ENCODE data around the gene YIF1B. TPM values are rescaled to one million over a fixed set of nuclear protein-coding genes. Genes with fewer than 3 reads are reported as not detected.

Gene YIF1B
- total RNA-seq, 1 donor from 2014 or later, result 29.6 TPM

DNA sequence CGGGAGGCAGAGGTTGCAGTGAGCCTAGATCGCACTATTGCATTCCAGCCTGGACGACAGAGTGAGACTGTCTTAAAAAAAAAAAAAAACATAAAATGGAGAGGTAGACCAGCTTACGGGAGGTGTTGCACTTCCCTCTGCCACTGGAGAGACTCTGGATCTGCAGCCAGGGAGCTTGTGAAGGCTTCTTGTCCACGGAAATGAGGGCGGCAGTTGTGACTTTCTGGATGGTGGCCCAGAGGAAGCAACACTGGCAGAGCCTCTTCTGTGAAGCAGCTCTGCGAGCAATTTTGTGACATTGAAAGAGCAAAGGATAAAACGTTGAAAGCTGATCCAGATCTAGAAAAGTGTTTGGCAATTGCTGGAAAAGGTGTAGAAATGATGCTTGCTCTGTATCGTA, 41.0 kb downstream of the YIF1B start:
- Mint-ChIP-seq H3K27ac (peak overlapping the region; percentile 77), H3K27me3 (no peaks in the 10 kb centered on the region), H3K4me1 (ENCODE audit: low read depth) (peaks cover 50% of the 10 kb centered on the region), H3K9me3 (ENCODE audit: low read depth) (no peaks in the 10 kb centered on the region), H3K36me3 (ENCODE audit: insufficient read depth) (peaks cover 16% of the 10 kb centered on the region), H3K4me3 (ENCODE audit: low read depth) (no peak overlapping the region)
- DNase-seq (ENCODE audit: low spot score, unreplicated experiment), result no peak
- TF ChIP-seq CTCF (IDR thresholded peaks at IDR 0.05; ENCODE audit: unreplicated experiment), result no peak

DNA sequence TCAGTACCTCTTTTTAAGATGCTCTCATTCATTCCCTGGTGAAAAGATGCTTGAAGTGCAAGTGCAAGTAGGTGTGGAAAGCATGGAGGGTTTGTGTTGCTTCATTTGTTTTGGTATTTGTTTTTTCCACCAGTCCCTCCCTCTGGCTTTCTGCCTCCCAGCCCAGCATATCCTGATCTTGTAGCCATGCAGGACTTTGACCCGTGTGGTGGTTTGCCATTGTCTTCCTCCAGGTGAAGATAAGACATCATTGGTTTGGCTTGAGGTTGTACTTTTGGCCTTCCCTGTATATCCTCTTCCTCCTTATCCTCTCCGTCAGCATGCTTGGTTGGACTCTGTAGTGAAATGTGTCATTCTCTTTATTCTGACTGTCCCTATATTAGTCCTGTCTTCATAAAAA, 42.2 kb downstream of the YIF1B start:
- Mint-ChIP-seq H3K36me3 (ENCODE audit: insufficient read depth) (peaks cover 16% of the 10 kb centered on the region), H3K4me3 (ENCODE audit: low read depth) (peak overlapping the region; percentile 0), H3K4me1 (ENCODE audit: low read depth) (peaks cover 52% of the 10 kb centered on the region), H3K9me3 (ENCODE audit: low read depth) (no peaks in the 10 kb centered on the region), H3K27me3 (no peaks in the 10 kb centered on the region), H3K27ac (peak overlapping the region; percentile 62)
- DNase-seq (ENCODE audit: low spot score, unreplicated experiment), result no peak
- no peak for TF ChIP-seq CTCF (IDR thresholded peaks at IDR 0.05; ENCODE audit: unreplicated experiment)

GRCh38 chr19:38270587-38271167, 45.1 kb downstream of the YIF1B start:
- Mint-ChIP-seq H3K4me3 (ENCODE audit: low read depth) (no peak overlapping the region), H3K27ac (peak overlapping the region; percentile 92)

GRCh38 chr19:38268539-38268938, 47.2 kb downstream of the YIF1B start:
- peak overlapping the region; percentile 99 for H3K4me3 Mint-ChIP-seq (ENCODE audit: low read depth)

More at GRCh38 chr19:38270587-38271167, 45.1 kb downstream of the YIF1B start:
- Mint-ChIP-seq H3K36me3 (ENCODE audit: insufficient read depth) (peaks cover 12% of the 10 kb centered on the region), H3K9me3 (ENCODE audit: low read depth) (no peaks in the 10 kb centered on the region), H3K27me3 (no peaks in the 10 kb centered on the region), H3K4me1 (ENCODE audit: low read depth) (peaks cover 64% of the 10 kb centered on the region)
- no peak for DNase-seq (ENCODE audit: low spot score, unreplicated experiment)
- no peak for TF ChIP-seq CTCF (IDR thresholded peaks at IDR 0.05; ENCODE audit: unreplicated experiment)

DNA sequence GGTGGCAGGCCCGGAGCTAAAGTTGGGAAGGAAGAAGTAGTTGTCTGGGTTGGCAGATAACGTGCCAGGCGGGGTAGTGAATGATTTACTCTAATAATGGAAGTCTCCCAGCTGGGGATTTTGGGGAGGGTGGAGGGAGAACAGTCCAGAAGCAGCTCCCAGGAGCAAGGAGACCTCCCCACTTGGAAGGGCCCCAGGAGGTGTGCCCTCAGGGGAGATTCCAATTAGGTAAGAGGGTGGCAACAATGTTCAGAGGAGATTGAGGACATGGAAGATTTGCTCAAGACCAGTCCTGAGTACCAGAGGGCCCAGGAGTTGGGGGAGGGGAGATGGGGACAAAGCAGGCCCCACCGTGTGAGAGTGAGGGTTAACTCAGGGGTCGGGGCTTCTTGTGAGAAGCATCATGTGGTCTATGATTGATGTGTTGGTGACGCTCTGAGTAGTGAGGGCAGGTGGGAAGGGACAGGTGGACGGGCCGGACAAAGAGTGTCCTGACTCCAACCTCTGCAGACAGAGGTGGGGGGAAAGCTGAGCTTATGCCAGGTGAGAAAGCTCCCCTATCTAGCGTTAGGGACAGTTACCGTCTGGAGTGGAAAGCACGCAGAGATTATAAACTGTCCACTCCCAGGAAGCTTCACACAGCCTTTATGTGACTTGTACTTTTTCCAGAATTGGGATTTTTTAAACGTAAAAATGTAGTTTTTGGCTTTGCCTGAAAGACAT, 47.8 kb downstream of the YIF1B start:
- no peaks in the 10 kb centered on the region for H3K27me3 Mint-ChIP-seq
- peaks cover 70% of the 10 kb centered on the region for H3K4me1 Mint-ChIP-seq (ENCODE audit: low read depth)
- peak overlapping the region; percentile 97 for H3K27ac Mint-ChIP-seq
- peaks cover 8% of the 10 kb centered on the region for H3K36me3 Mint-ChIP-seq (ENCODE audit: insufficient read depth)
- H3K4me3 Mint-ChIP-seq (ENCODE audit: low read depth), result peak overlapping the region; percentile 99
- no peak for DNase-seq (ENCODE audit: low spot score, unreplicated experiment)
- H3K9me3 Mint-ChIP-seq (ENCODE audit: low read depth), result no peaks in the 10 kb centered on the region
- no peak for TF ChIP-seq CTCF (IDR thresholded peaks at IDR 0.05; ENCODE audit: unreplicated experiment)

More at GRCh38 chr19:38268539-38268938, 47.2 kb downstream of the YIF1B start:
- Mint-ChIP-seq H3K4me1 (ENCODE audit: low read depth) (peaks cover 70% of the 10 kb centered on the region), H3K27ac (peak overlapping the region; percentile 97), H3K27me3 (no peaks in the 10 kb centered on the region), H3K36me3 (ENCODE audit: insufficient read depth) (peaks cover 8% of the 10 kb centered on the region), H3K9me3 (ENCODE audit: low read depth) (no peaks in the 10 kb centered on the region)
- TF ChIP-seq CTCF (IDR thresholded peaks at IDR 0.05; ENCODE audit: unreplicated experiment), result no peak
- DNase-seq (ENCODE audit: low spot score, unreplicated experiment), result no peak
